H9 (cell line): Measurements from ENCODE around the gene DSTN. TPM values are rescaled to one million over a fixed set of nuclear protein-coding genes. Genes with fewer than 3 reads are reported as not detected.

ENCODE experiments used
- DNase-seq: peaks from one replicate; pipeline ENCODE4 v3.0.0-alpha.2; 2017
- H2AFZ ChIP-seq: one replicate; pipeline ENCODE4 v1.6.1; 2013; ENCODE audit warnings: mild to moderate bottlenecking, low read length, control low read depth, moderate library complexity
- H2AK5ac ChIP-seq: 2 replicates; pipeline ENCODE4 v1.6.1; 2013; ENCODE audit warnings: low read length, control low read depth, mixed read lengths; ENCODE audit not compliant: insufficient read length
- H2BK120ac ChIP-seq: one replicate; pipeline ENCODE4 v1.6.1; 2013; ENCODE audit warnings: low read depth, mild to moderate bottlenecking, low read length, control low read depth, inconsistent platforms; ENCODE audit not compliant: poor library complexity, severe bottlenecking
- H2BK12ac ChIP-seq: 2 replicates; pipeline ENCODE4 v1.6.1; 2013; ENCODE audit warnings: low read length, control low read depth, mixed read lengths, low read depth; ENCODE audit not compliant: insufficient read length
- H2BK15ac ChIP-seq: 2 replicates; pipeline ENCODE4 v1.6.1; 2013; ENCODE audit warnings: low read depth, low read length, control low read depth
- H2BK20ac ChIP-seq: one replicate; pipeline ENCODE4 v1.6.1; 2013; ENCODE audit warnings: low read depth, mild to moderate bottlenecking, low read length, control low read depth, inconsistent platforms; ENCODE audit not compliant: poor library complexity, severe bottlenecking
- H2BK5ac ChIP-seq: 2 replicates; pipeline ENCODE4 v1.6.1; 2013; ENCODE audit warnings: low read length, control low read depth, mixed read lengths; ENCODE audit not compliant: insufficient read length
- H3K14ac ChIP-seq: 2 replicates; pipeline ENCODE4 v1.6.1; 2013; ENCODE audit warnings: low read length, control low read depth; ENCODE audit not compliant: insufficient read depth
- H3K18ac ChIP-seq: 2 replicates; pipeline ENCODE4 v1.6.1; 2013; ENCODE audit warnings: low read depth, mild to moderate bottlenecking, mixed read lengths, low read length, control low read depth; ENCODE audit not compliant: insufficient read length
- H3K23ac ChIP-seq: 2 replicates; pipeline ENCODE4 v1.6.1; 2013; ENCODE audit warnings: low read length, control low read depth, mixed read lengths, low read depth; ENCODE audit not compliant: insufficient read length
- H3K23me2 ChIP-seq: 2 replicates; pipeline ENCODE4 v1.6.1; 2013; ENCODE audit warnings: low read depth, mild to moderate bottlenecking, mixed read lengths, low read length, control low read depth; ENCODE audit not compliant: insufficient read length, poor library complexity, severe bottlenecking
- H3K27ac ChIP-seq: 2 replicates; pipeline ENCODE4 v1.5.1; 2013; ENCODE audit warnings: low read length, control low read depth, mixed read lengths, low read depth; ENCODE audit not compliant: insufficient read length
- H3K27me3 ChIP-seq: 2 replicates; pipeline ENCODE4 v1.6.1; 2013; ENCODE audit warnings: low read length, control low read depth, inconsistent platforms; ENCODE audit not compliant: insufficient read depth
- H3K4ac ChIP-seq: 2 replicates; pipeline ENCODE4 v1.6.1; 2013; ENCODE audit warnings: low read depth, mild to moderate bottlenecking, control low read depth, inconsistent platforms, low read length, moderate library complexity
- H3K4me1 ChIP-seq: 2 replicates; pipeline ENCODE4 v1.6.1; 2013; ENCODE audit warnings: low read length, control low read depth, inconsistent platforms; ENCODE audit not compliant: insufficient read depth
- H3K4me2 ChIP-seq: 2 replicates; pipeline ENCODE4 v1.6.1; 2013; ENCODE audit warnings: low read length, control low read depth, mixed read lengths; ENCODE audit not compliant: insufficient read length, insufficient read depth
- H3K56ac ChIP-seq: 2 replicates; pipeline ENCODE4 v1.6.1; 2013; ENCODE audit warnings: low read depth, mild to moderate bottlenecking, mixed read lengths, low read length, control low read depth; ENCODE audit not compliant: insufficient read length
- H3K79me1 ChIP-seq: 2 replicates; pipeline ENCODE4 v1.6.1; 2013; ENCODE audit warnings: low read depth, mild to moderate bottlenecking, moderate library complexity, low read length, control low read depth, inconsistent platforms; ENCODE audit not compliant: insufficient read depth, poor library complexity, severe bottlenecking
- H3K79me2 ChIP-seq: 2 replicates; pipeline ENCODE4 v1.6.1; 2013; ENCODE audit warnings: low read length, control low read depth, inconsistent platforms; ENCODE audit not compliant: insufficient read depth
- H3K9ac ChIP-seq: 2 replicates; pipeline ENCODE4 v1.6.1; 2013; ENCODE audit warnings: low read length, control low read depth, mixed read lengths; ENCODE audit not compliant: insufficient read length; ENCODE audit errors: extremely low read depth
- H3K9me3 ChIP-seq: one replicate; pipeline ENCODE4 v1.6.1; 2013; ENCODE audit warnings: low read depth, low read length, inconsistent platforms; ENCODE audit not compliant: control insufficient read depth
- H3T11ph ChIP-seq: one replicate; pipeline ENCODE4 v1.6.1; 2013; ENCODE audit warnings: mild to moderate bottlenecking, low read length, control low read depth, inconsistent platforms
- H4K20me1 ChIP-seq: one replicate; pipeline ENCODE4 v1.6.1; 2013; ENCODE audit not compliant: control insufficient read depth, insufficient read length, insufficient read depth
- H4K5ac ChIP-seq: 2 replicates; pipeline ENCODE4 v1.6.1; 2013; ENCODE audit warnings: low read depth, mild to moderate bottlenecking, mixed read lengths, low read length, control low read depth; ENCODE audit not compliant: insufficient read length
- H4K8ac ChIP-seq: replicated peaks from 2 replicates; pipeline ENCODE4 v1.6.1; 2013; ENCODE audit warnings: low read length, control low read depth, mixed read lengths, low read depth; ENCODE audit not compliant: insufficient read length
- H4K91ac ChIP-seq: 2 replicates; pipeline ENCODE4 v1.6.1; 2013; ENCODE audit warnings: low read depth, mild to moderate bottlenecking, moderate library complexity, mixed read lengths, low read length, control low read depth; ENCODE audit not compliant: insufficient read length
- H3K27ac Mint-ChIP-seq, 3 experiments: 2 replicates in 2 of 3; 3 replicates in 1 of 3; pipeline ENCODE4 v1.8.0; 2020 to 2021; ENCODE audit warnings: mixed read lengths in 3 of 3, mild to moderate bottlenecking in 1 of 3, moderate library complexity in 1 of 3
- H3K27me3 Mint-ChIP-seq: 2 replicates; pipeline ENCODE4 v1.8.0; 2021; ENCODE audit warnings: low read depth, mild to moderate bottlenecking, moderate library complexity, mixed read lengths
- H3K36me3 Mint-ChIP-seq, 3 experiments: 2 replicates in 2 of 3; 3 replicates in 1 of 3; pipeline ENCODE4 v1.8.0; 2020 to 2021; ENCODE audit warnings: low read depth in 3 of 3, mixed read lengths in 3 of 3; ENCODE audit not compliant: insufficient read depth in 1 of 3
- H3K4me1 Mint-ChIP-seq, 2 experiments: 2 replicates each; pipeline ENCODE4 v1.8.0; 2020; ENCODE audit warnings: mixed read lengths in 2 of 2
- H3K4me3 Mint-ChIP-seq, 2 experiments: 2 replicates in 1 of 2; 3 replicates in 1 of 2; pipeline ENCODE4 v1.8.0; 2020 to 2021; ENCODE audit warnings: mild to moderate bottlenecking in 2 of 2, mixed read lengths in 2 of 2, moderate library complexity in 1 of 2
- H3K9me3 Mint-ChIP-seq, 2 experiments: 2 replicates in 1 of 2; 3 replicates in 1 of 2; pipeline ENCODE4 v1.8.0; 2020; ENCODE audit warnings: mild to moderate bottlenecking in 2 of 2, mixed read lengths in 2 of 2, moderate library complexity in 1 of 2
- CTCF ChIP-seq: fragments of 200-600 bp; sonication (generic); conservative IDR thresholded peaks from 3 replicates; pipeline ENCODE4 v1.8.0; 2021; ENCODE audit warnings: antibody characterized with exemption, mild to moderate bottlenecking
- WGBS: extraction: QIAGEN DNeasy Blood & Tissue Kit; methylation state at CpG from one replicate; pipeline ENCODE4 v1.1.7; 2013; ENCODE audit warnings: missing lambda C conversion rate, low lambda C conversion rate, mixed read lengths; ENCODE audit not compliant: insufficient read length; ENCODE audit errors: extremely low coverage; 5-methylcytosine and 5-hydroxymethylcytosine counted together
- total RNA-seq: library from RNA; stranded (reverse); gene quantifications from 2 replicates; pipeline ENCODE4 v1.2.1, GENCODE V29; 2021

DSTN gene
- total RNA-seq, 1 experiment from 2014 or later, result 145 TPM

- Histone ChIP-seq H3K23ac (no peak overlapping the region), H4K91ac (no peak overlapping the region), H4K8ac (no peak overlapping the region), H4K5ac (no peak overlapping the region), H3K79me1 (peaks cover 7% of the 10 kb centered on the region), H3K4me1 (peaks cover 2% of the 10 kb centered on the region; the same call in 1 of the 2 replicates), H3T11ph (no peak overlapping the region), H3K27me3 (no peaks in the 10 kb centered on the region), H4K20me1 (no peaks in the 10 kb centered on the region), H3K79me2 (peaks cover 23% of the 10 kb centered on the region; the same call in 1 of the 2 replicates), H3K27ac (no peak overlapping the region), H2BK120ac (no peak overlapping the region), H3K23me2 (no peaks in the 10 kb centered on the region), H2AK5ac (no peak overlapping the region), H2AFZ (no peak overlapping the region), H2BK15ac (no peak overlapping the region), H3K9ac (no peak overlapping the region), H3K4ac (no peak overlapping the region), H2BK5ac (no peak overlapping the region), H2BK20ac (no peak overlapping the region), H3K14ac (no peak overlapping the region), H2BK12ac (no peak overlapping the region), H3K4me2 (no peak overlapping the region), H3K56ac (no peak overlapping the region), H3K9me3 (no peaks in the 10 kb centered on the region), H3K18ac (no peak overlapping the region)
- Mint-ChIP-seq H3K27ac (peak overlapping the region in 2 of 3 experiments; percentile 27 to 33; a peak in 2 of 7 replicates), H3K36me3 (peaks cover 0 to 6% (median 4%) of the 10 kb centered on the region in 3 experiments; a peak in 3 of 7 replicates), H3K9me3 (no peaks in the 10 kb centered on the region), H3K27me3 (no peaks in the 10 kb centered on the region), H3K4me3 (no peak overlapping the region), H3K4me1 (peaks cover 27 to 30% of the 10 kb centered on the region in 2 experiments)
- no CpG with 5 or more reads among the region's 4 CpGs for WGBS
- DNase-seq, result no peak
- TF ChIP-seq CTCF, result no peak
Observed at GRCh38 chr20:17579369-17580039, 9.6 kb downstream of the DSTN start.
